ENCODE measurements around the gene NEK4.
"Not testable (repeated sequence)": the region's sequence is repeated elsewhere in the genome, so short reads cannot be mapped to it uniquely, and the experiment has no call there.

NEK4 gene

DNA sequence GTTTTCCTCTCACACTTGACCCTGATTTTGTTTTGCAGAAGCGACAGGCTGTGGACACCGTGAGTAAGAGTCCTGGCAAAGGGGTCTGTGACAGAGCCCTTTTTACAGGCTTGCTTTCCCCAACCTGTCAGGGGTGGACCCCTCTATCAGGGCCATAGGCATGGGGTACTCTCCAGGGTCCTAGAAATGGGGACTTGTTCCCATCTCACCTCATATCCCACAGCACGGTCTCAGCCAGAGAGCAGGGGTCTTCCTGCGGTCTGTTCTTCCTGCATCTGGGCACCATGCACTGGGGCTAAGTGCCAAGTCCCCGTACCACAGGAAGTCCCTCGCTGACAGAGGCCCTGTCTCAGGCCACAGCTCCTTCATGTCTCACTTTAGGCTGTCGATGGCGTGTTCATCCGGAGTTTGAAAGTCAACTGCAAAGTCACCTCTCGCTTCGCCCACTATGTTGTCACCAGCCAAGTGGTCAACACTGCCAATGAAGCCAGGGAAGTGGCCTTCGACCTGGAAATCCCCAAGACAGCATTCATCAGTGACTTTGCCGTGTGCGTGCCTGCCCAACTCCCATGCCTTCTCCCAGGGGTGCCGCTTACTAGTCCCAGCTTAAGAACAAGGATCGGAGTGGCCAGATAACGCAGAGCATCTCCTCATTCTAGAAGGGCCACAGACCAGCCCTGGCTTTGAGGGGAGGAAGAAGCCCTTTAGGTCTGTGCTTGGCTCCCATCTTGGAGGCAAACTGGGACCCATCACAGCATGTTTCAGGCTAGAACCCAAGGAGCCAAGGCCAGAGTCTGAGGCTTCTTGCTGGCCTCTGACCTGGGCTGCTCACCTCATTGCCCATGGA is 7.4 kb upstream of the NEK4 start:
- DNase-seq = no peak

DNA sequence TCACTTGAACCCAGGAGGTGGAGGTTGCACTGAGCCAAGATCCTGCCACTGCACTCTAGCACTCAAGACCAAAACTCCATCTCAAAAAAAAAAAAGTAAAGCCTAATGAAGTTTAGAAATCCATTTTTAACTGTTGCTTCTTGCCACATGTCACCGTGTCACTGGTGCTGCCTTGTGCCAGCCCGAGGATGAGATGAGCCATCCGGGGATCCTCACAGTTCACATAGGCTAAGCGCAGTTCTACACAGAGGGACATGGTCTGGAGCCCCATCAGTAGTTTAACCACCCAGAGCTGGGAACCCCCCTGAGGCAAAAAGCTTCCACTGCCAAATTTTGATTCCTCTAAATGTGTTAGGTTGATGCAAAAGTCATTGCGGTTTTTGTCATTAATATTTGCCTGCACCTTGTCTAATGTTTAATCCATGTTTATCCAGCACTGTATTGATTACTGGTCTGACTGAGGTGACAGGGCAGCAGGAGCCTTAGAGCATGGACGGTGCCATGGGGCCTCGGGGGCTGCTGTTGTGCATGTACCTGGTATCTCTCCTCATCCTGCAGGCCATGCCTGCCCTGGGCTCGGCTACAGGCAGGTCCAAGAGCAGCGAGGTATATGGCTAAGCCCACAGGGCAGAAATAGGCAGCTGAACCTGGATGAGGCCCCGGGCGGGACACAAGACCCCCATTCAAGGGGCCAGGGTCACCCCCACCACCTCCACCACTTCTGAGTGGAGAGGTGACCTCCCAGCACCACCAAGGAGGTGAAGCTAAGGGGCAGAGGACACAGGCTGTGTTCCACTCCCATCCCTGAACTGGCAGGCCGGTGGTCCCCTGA is 6.6 kb upstream of the NEK4 start, which contains the start of gene ITIH1:
ITIH1 (plus strand) TSS at position 473 of the 832 bp plus-strand sequence; CDS start at position 490, 17 bp downstream.
- DNase-seq = no peak

DNA sequence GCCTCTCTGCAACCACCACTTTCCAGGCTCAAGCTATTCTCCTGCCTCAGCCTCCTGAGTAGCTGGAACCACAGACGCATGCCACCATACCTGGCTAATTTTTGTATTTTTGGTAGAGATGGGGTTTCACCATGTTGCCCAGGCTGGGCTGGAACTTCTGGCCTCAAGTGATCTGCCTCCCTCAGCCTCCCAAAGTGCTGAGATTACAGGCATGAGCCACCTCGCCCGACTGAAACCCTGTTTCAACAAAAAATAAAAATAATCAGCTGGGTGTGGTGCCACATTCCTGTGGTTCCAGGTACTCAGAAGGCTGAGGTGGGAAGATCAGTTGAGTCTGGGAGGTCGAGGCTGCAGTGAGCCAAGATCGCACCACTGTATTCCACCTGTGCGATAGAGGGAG is 5.7 kb upstream of the NEK4 start:
- DNase-seq = not testable (repeated sequence)

DNA sequence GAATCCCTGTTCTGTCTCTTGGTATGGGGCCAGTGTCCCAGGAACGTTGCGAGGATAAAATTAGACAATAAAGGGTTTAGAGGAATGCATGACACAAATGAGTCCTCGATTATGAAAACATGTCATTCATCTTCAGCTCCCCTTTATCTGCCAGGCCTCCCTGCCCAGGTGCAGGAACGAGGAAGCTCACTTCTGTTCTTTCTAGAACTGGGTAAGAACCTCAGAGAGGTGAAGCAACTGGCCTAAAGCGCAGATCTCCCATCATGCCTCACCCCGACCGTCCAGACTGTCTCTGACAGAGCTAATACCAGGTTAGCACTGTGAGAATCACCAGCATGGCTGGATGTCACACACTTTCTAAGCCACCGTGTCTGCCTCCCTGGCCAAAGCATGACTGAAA is 5.1 kb upstream of the NEK4 start:
- no peak for DNase-seq

DNA sequence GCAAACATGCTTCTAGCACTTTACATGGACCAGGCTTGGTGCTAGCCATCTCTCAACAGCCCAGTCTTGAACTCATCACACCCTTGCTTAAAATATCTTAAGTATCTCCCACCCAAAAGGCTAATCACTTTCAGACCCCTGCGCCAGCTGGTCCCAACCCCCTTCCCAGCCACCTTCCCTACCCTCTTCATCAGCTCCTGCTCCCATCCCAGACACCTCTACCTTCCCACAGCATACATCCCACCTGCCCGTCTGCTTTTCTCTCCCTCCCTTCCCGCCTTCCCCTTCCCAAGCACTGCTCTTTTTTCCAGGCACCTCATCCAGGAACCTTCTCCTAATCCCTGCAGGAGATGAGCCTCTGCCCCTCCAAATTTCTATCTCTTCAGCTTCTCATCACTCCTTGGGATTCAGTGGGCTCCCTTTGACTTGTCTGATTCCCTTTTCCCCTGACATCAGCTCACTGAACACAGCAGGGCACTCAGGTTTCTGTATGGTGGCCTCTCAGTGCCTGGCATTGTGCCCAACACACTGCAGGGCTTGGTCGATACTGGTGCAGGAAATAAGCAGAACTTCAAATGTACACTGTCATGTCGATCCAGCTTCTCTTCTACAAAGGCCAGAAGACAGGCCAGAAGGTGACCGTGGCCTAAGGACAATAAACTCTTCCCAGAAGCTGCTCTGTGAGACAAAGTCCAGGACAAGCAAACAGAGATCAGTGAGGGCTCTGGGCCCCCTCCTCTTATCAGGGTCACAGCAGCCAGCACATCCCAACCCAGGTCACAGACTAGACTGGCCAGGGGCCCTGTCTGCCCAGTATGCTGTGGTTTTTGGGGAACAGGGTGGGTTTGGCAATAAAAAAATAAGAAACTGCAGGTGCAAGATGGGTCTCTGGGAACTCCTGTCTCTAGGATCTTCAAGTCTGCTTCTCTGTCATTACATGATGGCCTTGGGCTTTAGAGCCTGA is 4.4 kb upstream of the NEK4 start:
- no peak for DNase-seq

DNA sequence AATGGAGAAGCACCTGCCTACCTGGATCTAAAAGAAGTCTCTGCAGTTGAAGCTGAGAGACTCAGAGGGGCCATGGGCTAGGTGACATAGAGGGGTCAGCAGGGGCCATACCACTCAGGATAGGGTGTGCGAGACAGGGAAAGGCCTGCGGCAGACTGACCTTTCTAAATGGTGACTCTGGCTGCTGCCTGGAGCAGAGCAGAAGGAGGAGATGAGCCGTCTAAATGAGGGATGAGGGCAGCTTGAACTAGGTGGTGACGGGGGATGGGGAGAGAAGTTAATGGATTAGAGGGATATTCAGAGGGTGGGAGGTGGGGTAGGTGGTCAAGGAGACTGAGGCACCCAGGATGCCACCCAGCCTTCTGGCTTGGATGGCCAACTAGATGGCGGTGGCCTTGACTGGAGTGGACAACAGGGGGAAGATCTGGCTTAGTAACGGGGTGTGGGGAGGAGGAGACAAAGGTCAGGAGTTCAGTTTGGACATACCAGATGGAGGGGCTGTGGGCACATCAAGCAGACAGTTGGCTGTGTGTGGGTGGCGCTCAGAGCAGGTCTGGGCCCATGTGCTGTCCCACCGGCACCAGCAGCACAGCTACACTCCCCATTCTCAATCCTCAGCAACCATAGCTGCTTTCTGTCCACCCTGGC is 3.5 kb upstream of the NEK4 start:
- DNase-seq = no peak

DNA sequence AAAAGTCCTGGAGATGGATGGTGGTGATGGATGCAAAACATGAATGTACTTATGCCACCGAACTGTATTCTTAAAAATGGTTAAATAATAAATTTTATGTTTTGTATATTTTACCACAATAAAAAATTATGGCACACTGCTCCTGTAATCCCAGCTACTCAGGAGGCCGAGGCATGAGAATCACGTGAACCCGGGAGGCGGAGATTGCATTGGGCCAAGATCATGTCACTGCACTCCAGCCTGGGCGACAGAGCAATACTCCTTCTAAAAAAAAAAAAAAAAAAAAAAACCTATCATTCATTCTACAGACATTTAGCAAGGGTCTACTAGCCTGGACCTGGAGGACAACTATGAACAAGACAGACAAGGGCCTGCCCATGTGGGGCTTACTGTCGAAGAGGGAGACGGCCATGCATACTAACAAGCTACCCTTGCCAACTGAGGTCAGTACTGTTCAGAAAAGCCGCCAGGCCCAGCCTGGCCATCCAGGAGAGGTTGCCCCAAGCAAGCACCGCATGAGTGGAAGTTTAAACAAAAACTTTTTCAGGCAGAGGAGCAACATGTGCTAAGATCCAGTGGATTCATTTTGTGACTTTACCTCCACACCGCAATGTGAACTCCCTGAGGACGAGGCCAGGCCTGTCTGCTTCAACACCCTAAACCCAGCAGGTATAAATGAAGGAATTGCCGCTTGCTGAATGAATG is 2.8 kb upstream of the NEK4 start:
- no peak for DNase-seq

DNA sequence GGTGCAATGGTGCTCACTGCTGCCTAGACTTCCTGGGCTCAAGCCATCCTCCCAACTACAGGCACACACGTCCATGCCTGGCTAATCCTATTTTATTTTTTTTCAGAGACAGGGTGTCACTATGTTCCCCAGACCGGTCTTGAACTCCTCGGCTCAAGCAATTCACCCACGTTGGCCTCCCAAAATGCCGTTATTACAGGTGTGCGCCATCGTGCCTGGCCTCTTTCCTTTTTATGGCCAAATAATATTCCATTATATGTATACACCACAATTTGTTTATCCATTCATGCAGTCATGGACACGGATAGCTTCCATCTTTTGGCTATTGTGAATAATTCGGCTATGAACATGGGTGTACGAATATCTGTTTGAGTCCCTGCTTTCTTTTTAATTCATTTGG is 962 bp upstream of the NEK4 start:
- no peak for DNase-seq

DNA sequence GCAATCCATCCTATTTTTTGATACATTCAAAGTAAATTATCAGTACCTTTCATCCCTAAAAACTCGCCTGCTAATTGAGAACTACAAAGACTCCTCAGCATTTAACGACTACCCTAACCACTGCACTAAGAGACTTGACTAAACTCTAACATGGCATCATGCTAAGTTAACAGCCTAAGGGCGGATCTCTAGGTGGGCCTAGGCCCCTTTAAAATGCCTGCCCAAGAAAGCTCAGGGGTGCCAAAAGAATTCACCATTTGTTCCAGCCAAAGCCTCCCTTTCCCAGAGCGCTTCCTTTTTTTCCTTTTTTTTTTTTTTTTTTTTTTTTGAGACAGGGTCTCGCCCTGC is 568 bp upstream of the NEK4 start:
- no peak for DNase-seq

DNA sequence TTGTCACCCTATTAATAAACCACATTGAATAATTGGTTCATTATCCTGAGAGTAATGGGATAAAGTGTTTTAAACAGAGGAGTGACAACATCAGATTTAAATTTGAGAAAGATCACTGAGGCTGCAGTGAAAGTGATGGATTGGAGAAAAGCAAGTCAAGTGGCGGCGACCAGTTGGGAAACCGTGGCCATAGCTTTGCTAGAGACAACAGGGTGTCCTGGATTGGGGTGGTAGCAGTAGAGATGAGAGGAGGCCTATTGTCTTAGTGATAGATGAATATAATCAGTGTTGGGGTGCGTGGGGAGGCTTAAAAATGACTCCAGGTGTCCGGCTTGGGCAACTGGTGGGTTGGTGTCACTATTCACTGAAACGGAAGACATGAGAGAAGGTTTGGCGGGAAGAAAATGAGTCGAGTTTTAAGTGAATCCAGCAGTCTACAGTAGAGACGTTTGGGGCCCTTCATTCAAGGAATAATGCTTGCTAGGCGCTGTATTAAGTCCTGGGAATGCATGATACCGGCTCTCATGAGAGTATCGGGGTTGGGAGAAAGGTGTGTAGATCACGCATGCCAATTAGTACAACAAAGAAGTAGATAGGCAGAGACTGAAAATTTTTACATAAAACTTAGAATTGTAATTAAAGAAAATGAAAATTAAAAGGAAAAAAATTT is 819 bp downstream of the NEK4 start:
- DNase-seq = no peak

DNA sequence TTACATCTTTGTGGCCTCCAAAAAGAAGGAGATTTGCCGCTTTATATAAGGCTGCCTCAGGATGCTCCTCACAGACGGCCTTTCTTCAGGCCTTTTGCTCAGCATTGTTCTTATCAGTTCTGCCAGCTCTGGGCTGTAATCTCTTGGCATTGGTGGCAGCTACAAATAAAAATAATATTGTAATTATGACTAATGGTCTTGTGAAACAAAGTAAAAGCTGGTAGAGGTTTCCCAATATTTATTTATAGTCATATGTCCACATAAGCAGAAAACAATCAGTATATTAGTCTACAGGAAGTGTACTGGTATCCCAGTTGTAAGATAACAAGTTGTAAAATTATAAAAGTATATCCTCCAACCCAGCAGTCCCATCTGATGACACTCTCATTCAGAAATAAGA is 7.3 kb downstream of the NEK4 start:
- no peak for DNase-seq

DNA sequence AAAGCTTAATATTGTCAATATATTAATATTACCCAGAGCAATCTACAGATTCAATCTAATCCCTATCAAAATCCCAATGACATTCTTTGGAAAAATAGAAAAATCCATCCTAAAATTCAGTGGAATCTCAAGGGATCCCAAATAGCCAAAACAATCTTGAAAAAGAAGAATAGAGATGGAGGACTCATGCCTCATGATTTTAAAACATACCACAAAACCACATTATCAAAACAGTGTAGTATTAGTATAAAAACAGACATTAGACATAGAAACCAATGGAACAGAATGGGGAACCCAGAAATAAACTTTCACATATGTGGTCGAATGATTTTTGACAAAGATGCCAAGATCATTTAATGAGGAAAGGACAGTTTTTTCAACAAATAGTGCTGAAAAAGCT is 14.6 kb downstream of the NEK4 start:
- no peak for DNase-seq

DNA sequence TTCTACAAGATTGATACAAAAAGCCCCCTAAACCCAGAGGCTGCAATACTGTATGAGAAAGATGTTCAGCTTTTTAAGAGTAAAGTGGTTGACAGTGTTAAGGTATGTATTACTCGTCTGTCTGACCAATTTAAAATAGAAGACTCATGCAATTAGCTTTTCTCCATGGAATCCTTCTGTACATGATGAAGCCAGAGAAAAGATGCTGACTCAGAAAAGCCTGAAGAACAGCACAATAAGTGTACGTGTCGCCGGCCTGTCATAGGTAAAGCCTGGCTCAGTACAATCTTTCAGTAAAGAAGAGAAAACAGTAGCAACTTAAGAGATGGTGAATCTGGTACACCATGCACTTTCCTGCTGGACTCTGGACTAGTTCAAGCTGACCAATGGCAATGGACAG is 16.4 kb downstream of the NEK4 start:
- no peak for DNase-seq

DNA sequence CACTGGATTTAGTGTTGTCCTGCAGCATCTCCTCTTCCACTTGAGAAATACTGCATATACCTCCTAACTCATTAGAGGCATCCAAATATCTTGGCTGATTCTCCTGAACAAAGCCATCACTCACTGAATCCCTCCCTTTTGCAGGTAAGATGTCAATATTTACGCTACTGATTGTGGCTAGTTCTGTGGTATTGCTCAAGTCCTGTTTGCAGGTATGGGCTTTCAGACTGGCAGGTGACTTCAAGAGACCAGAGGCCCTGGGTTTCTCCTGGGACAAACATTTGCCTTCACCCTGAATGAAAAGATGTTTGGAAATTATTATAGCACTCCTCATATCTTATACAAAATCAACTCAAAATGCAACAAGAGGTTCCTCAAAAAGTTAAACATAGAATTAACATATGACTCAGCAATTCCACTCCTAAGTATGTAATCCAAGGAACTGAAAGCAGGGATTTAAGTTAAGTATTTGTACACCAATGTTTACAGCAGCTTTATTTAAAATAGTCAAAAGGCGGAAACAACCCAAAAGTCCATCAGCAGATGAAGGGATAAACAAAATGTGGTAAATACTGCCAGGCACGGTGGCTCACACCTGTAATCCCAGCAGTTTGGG is 18.6 kb downstream of the NEK4 start:
- no peak for DNase-seq

DNA sequence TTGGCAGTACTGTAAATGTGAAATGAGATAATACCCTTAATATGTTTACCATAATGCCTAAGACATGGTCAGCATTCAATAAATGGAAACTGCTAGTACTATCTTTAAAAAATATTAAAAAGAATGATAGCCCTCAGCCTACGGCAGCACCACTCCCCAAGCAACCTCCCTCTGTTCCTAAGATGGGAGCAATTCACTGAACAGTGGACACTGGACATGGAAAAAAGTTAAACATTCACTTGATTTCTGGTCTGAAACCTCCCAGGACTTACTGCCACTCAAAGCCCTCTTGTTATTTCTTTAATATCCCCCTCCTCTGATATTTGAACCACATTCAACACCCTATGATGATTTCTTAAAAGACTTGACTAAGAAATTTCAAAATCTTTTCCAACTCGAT is 27.0 kb downstream of the NEK4 start:
- DNase-seq = no peak

DNA sequence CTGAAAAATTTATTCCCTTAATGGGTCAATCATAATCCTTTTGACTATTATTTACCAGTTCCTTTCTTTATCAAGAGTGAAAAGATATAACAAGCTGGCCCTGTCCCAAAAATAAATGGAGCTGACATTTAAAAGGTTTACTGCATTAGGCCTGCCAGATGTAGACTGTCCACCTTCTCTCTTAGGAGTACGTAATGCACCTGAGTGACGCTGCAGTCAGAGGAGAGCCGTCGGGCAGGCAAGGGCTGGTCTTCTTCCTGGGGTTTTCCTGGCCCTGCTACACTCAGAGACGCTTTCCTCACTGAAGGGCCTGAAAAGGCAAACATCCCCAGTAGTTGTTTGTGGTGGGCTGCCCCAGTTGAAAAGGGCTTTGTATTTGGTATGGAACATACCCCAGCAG is 27.6 kb downstream of the NEK4 start:
- no peak for DNase-seq

DNA sequence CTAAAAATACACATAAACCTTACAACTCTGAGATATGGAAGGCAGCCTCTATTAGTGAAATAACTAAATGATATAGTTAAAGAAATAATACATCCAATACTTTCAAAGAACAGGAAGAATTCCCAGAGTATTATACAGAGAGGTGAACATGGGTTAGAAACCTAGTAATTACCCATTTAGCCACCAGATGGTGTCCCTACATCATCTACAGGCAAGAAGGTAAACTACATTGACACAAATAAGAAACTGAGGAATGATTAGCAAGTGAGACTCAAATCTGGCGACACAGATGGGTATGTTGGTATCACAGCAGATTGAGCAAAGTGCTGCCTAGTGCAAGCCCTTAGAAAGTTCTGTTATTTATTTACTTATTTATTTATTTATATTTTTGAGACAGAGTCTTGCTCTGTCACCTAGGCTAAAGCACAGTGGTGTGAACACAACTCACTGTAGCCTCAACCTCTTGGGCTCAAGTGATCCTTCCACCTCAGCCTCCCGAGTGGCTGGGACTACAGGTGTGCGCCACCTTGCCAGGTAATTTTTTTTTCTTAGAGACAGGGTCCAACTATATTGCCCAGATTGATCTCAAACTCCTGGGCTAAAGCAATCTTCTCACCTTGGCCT is 28.2 kb downstream of the NEK4 start:
- DNase-seq = no peak

DNA sequence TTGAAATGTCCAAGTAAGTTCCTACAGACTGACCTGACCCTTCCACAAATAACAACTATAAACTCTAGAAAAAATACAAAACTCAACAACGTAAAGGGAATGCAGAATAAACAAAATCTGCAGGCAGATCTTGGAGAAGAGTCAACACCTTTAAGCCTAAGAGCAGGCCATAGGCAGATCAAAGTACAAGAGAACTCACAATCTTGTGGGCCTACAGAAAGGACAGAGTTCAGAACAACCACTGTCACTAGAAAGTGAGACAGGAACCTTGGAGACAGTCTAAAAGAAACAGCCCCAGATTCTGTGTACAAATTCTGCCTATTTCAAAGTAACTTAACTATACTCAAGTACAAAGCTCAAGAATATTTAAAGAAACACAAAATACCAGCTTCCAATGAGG is 31.0 kb downstream of the NEK4 start:
- DNase-seq = no peak

DNA sequence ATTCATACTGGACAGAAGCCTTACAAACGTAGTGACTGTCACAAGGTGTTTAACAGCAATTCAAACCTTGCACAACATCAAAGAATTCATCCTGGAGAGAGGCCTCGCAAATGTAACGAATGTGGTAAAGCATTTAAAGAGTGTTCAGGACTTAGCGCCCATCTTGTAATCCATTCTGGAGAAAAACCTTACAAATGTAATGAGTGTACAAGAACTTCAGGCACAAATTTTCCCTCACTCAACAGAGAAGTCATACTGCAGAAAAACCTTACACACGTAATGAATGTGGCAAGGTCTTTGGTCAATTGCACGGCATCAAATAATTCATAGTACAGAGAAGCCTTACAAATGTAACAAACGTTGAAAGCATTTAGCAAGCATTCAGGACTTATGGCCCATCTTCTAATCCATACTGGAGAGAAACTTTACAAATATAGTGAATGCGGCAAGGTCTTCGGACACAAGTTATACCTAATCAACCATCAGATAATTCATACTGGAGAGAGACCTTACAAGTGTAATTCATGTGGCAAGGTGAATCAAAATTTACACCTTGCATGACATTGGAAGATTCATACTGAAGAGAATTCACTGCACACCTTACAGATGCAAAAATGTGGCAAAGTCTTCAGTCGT is 37.4 kb downstream of the NEK4 start:
- no peak for DNase-seq

DNA sequence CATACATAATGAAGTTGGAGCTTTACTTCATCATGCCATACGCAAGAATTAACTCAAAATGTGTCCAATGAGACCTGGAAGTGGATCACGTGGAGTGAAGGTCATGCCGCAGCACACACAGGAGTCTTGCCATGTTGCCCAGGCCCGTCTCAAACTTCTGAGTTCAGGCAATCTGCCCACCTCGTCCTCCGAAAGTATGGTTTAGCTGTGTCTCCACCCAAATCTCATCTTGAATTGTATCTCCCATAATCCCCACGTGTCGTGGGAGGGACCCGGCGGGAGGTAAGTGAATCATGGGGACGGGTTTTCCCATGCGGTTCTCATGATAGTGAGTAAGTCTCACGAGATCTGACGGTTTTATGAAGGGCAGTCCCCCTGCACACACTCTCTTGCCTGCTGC is 39.1 kb downstream of the NEK4 start:
- no peak for DNase-seq

Data from stimulated activated CD4-positive, alpha-beta T cell treated with anti-CD3 and anti-CD28 coated beads, Interleukin-2, amount 100 ng/mL, for 48 hours (primary cell).